DMS 273 (cell line): ENCODE results near the gene MLST8.
"Not testable (repeated sequence)": the region's sequence is repeated elsewhere in the genome, so short reads cannot be mapped to it uniquely, and the experiment has no call there.

Experiments
- DNase-seq: peaks from one replicate; lab custom pipeline; 2025; ENCODE audit not compliant: unreplicated experiment; lab: John Stamatoyannopoulos, UW

MLST8 gene

GRCh38 chr16:2229632-2230250 lies 24.5 kb downstream of the MLST8 start:
- no peak for DNase-seq

DNA sequence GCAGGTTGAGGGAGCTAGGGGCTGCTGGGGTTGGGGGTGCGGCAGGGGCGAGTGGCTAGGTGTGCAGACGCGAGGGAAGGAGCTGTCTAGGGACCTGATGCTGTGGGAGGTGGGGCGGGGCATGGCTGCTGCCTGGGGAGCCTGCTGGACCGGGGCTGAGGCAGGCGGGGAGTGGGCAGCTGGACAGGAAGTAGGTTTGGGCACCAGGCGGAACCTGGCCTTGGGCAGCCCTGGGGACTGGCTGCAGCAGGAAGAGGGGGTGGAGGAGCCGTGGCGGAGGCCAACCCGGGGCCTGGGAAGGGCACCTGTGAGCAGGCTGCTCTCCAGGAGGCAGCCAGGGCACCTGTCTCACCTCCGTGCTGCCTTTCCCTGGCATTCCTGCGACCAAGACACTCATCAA lies 25.1 kb downstream of the MLST8 start:
- DNase-seq, result no peak

DNA sequence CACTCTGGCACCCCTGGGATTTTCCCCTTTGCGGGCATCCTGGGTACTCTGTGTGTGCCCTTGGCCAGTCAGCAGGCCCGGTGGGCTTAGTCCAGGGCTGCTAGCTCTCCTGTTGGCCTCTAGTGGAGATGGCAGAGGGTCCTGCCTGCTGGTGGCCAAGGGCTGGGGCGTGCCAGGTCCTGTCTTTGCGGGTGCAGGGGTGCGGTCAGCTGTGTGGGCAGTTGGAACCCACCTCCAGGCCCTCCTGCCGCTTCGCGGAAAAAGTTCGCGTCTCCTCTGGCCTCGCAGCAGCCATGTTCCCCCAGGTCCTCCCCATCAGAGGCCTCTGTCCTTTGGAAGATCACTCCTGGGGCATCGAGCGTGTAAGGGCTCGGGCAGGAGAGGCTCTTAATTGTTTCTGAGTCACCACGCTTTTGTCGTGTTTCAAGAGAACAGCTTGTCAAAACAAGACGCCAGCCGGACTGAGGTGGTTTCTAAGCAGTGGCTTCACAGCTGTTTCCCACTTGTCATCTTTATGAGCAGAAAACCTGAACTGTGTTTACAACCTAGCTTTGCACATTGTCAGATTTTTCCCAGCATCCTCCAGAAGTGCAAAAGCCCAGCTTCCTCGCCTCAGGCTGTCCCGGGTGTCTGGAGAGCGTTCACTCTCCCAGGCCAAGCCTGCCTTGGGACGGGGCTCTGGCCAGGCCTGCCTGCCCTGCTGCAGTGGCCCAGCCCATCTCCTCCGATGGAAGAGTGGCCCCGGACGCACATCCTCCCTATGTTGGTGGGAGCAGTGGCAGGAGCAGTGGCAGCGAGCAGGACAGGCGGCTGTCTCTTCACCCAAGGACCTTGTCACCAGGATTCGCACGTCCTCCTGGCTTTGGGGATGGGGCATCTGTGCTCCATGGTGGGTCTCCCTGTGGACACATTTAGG lies 26.0 kb downstream of the MLST8 start:
- peak; percentile 47 for DNase-seq

DNA sequence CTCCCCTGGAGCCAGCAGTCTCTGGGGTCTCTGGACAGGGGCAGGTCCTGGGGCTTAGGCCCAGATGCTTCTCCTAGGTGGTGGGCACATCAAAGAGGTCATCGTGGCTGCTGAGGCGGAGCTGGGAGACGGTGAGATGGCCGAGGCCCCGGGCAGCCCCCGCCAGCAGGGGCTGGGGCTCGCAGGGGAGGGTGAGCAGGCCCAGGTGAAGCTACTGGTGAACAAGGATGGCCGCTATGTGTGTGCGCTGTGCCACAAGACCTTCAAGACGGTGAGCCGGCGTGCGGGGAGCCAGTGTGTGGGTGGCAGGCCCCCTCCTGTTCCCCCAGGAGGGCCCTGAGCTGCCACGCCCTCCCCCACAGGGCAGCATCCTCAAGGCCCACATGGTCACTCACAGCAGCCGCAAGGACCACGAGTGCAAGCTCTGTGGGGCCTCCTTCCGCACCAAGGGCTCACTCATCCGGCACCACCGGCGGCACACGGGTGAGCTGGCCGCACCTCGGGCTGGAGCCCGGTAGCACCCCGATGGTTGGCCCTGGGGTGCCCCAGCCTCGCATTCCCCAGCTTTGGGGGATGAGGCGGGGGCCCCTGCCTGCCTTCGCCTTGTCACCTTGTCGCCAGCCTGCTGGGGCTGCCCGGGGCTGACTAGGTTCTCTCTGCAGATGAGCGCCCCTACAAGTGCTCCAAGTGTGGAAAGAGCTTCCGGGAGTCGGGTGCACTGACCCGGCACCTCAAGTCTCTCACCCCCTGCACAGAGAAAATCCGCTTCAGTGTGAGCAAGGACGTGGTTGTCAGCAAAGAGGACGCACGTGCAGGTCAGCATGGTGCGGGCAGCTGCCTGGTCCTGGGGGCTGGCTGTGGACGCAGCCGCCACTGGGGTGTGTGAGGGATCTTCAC lies 27.1 kb downstream of the MLST8 start:
- DNase-seq, result no peak

DNA sequence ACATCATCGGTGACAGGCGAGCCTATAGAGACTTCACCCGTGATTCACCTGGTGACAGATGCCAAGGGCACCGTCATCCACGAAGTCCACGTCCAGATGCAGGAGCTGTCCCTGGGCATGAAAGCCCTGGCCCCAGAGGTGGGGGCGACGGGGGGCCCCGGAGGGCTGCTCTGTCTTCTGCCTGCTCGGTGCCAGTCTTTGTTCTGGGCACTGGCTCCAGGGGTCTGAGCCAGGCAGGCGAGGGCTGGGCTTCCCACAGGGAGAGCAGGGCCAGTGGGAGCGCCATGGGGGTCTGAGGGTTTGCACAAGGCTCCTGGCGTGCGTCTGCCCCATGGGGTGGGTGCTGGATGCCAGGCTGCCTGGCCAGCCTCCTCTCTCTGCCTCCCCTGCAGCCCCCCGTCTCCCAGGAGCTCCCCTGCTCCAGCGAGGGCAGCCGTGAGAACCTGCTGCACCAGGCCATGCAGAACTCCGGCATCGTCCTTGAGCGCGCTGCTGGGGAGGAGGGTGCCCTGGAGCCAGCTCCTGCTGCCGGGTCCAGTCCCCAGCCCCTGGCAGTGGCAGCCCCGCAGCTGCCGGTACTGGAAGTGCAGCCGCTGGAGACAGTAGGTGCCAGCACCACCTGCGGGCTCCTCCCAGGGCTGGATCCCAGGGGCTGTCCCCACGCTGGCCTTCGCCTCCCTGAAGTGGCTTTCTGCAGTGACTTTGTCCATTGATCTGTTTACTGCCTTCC lies 28.0 kb downstream of the MLST8 start:
- no peak for DNase-seq

DNA sequence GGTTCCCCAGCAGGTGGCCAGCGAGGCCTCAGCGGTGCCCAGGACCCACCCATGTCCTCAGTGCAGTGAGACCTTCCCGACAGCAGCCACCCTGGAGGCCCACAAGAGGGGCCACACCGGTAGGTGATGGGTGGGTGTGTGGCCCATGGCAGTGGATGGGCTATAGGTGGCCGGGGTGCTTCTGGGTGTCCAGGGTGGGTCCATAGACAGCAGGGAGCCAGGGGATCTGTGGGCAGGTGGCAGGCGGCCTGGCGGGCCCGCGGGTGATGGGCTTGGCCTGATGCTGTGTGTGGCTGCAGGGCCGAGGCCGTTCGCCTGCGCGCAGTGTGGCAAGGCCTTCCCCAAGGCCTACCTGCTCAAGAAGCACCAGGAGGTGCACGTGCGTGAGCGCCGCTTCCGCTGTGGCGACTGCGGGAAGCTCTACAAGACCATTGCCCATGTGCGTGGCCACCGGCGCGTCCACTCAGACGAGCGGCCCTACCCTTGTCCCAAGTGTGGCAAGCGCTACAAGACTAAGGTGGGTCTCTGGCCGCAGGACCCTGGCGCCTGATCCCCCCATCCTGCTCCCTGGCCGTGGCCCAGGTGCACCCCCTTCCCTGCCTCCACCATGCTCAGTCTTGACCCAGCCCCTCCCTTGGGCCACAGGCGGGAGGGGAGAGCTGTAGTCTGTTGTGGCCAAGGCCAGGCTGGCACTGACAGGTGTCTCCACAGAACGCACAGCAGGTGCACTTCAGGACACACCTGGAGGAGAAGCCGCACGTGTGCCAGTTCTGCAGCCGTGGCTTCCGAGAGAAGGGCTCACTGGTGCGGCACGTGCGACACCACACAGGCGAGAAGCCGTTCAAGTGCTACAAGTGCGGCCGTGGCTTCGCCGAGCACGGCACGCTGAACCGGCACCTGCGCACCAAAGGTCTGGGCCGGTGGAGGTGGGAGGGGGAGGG lies 28.9 kb downstream of the MLST8 start:
- DNase-seq, result no peak

- no peak for DNase-seq
Observed at GRCh38 chr16:2234813-2235170, 29.5 kb downstream of the MLST8 start.

- DNase-seq, result no peak
Observed at GRCh38 chr16:2235234-2235651, 30.0 kb downstream of the MLST8 start.

GRCh38 chr16:2235695-2236336 lies 30.6 kb downstream of the MLST8 start:
- DNase-seq, result peak; percentile 53

DNA sequence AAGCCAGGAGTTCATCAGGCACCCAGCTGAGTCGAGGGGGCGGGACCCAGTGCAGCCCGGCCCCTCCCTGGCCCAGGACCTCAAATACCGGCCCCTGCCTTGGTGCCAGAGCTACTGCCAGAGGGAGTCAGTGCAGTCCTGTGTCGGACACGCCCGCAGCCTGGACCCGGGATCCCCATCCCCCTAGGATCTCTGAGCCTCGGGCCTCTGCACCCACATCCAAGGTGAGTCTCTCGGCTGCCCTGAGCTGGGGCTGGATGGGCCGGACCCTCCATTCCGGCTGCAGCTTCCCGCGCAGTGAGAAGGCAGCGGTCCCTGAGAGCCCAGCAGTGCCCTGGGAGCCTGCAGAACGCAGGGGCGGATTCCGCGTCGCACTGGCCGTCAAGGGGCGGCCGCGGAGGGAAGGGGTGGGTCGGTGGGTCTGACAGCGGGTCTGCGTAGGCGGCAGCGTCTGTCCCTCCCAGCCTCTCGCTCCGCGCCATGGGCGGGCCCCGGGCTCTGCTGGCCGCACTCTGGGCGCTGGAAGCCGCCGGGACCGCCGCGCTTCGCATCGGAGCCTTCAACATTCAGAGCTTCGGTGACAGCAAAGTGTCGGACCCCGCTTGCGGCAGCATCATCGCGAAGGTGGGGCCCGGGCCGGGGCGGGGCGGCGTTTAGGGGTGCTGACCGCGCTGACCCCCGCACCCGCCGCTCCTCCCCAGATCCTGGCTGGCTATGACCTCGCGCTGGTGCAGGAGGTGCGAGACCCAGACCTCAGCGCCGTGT lies 31.3 kb downstream of the MLST8 start, which contains the start of gene DNASE1L2:
Gene DNASE1L2 (plus strand): TSS at position 108 of the 765 bp plus-strand sequence. CDS start 373 bp downstream, at position 481.
- peak; percentile 83 for DNase-seq

DNA sequence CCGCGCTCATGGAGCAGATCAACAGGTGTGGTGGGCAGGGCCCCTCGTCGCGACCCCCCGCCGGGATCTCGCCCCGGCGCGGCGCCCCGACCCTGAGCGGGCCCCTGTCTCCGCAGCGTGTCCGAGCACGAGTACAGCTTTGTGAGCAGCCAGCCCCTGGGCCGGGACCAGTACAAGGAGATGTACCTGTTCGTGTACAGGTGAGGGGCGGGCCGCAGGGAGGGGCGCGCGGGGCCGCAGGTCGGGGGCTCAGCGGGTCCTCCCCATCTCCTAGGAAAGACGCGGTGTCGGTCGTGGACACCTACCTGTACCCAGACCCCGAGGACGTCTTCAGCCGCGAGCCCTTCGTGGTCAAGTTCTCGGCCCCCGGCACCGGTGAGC lies 31.8 kb downstream of the MLST8 start:
- no peak for DNase-seq

GRCh38 chr16:2237493-2238149 lies 32.4 kb downstream of the MLST8 start:
- peak; percentile 57 for DNase-seq

GRCh38 chr16:2238150-2238837 lies 33.0 kb downstream of the MLST8 start:
- DNase-seq, result peak; percentile 62

GRCh38 chr16:2238838-2239675 lies 33.8 kb downstream of the MLST8 start:
- peak; percentile 70 for DNase-seq

- DNase-seq, result not testable (repeated sequence)
Observed at GRCh38 chr16:2240331-2240730, 35.1 kb downstream of the MLST8 start.

GRCh38 chr16:2242598-2242997 lies 37.3 kb downstream of the MLST8 start:
- DNase-seq, result no peak
